AG09319 (cell line): ENCODE measurements around the gene PLK5.

Experiments
- DNase-seq: peaks from one replicate; pipeline ENCODE4 v3.0.0-alpha.2; 2010; ENCODE audit warnings: low read depth; ENCODE audit errors: extremely low read depth
- TF ChIP-seq, protein P1 (sequence below): IDR thresholded peaks from 2 replicates; pipeline ENCODE4 v1.5.1; 2011; ENCODE audit warnings: low read depth, mild to moderate bottlenecking, inconsistent platforms, low read length, moderate library complexity

Gene PLK5

DNA sequence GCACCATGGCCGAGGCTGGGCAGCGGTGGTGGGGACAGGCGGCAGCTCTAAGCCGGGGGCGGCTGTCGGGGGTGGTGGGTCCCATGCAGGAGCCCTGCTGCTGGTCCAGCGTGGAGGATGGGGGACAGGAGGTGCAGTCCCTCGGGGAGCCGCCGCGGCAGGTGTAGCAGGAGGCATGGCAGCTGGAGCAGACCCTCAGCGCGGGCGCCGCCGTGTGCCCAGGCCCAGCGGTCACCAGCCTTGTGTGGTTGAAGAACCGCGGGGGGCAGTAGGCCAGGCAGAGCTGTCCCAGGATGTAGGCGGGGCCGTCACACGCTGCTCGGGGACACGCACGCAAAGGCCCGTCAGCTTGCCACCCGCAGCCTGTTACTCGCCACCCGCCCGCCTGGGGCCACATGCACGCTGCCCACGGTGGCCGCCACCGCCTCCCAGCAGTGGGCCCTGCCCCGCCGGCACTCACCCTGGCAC, 42.0 kb upstream of the PLK5 start:
- TF ChIP-seq, protein P1, sequence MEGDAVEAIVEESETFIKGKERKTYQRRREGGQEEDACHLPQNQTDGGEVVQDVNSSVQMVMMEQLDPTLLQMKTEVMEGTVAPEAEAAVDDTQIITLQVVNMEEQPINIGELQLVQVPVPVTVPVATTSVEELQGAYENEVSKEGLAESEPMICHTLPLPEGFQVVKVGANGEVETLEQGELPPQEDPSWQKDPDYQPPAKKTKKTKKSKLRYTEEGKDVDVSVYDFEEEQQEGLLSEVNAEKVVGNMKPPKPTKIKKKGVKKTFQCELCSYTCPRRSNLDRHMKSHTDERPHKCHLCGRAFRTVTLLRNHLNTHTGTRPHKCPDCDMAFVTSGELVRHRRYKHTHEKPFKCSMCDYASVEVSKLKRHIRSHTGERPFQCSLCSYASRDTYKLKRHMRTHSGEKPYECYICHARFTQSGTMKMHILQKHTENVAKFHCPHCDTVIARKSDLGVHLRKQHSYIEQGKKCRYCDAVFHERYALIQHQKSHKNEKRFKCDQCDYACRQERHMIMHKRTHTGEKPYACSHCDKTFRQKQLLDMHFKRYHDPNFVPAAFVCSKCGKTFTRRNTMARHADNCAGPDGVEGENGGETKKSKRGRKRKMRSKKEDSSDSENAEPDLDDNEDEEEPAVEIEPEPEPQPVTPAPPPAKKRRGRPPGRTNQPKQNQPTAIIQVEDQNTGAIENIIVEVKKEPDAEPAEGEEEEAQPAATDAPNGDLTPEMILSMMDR = no peak
- no peak for DNase-seq

GRCh38 chr19:1482361-1483130, 41.3 kb upstream of the PLK5 start:
- TF ChIP-seq, protein P1 = no peak
- DNase-seq = no peak

DNA sequence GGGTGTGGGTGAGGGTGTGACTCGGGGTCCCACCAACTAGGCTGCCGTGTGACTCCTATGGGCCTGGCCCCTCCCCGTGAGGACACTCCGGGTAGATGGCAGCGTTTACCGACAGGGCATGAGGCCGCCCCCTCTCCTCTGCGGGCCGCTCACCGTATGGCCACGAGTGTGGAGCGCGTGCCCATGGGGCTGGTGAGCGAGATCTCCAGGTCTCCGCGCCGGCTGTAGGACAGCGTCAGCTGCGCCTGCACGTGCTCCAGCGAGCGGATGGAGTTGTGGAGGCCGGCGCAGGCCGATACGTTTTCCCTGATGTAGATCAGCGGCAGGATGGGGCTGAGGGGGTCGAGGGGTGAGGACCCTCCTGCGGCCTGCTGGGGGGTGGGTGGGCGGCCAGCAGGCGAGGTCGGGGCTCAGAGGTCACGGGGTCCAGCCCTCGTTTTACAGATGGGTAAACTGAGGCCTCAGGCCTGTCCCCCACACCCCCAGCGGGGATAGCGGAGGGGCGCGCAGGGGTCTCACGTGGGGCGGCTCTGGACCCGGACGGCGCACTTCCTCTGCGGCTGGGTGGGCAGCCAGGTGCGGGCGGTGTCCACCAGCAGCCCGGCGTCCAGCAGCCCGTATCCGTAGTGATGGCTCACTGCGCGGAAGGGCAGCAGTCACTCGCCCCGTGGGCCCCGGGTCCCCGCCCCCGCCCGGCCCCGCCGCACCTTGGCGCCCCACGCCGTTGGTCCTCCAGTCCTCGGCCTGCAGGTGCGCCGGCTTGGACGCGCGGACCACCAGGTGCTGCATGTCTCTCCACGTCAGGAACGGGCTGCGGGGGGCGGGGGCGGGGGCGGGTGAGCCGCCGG, 40.5 kb upstream of the PLK5 start:
- TF ChIP-seq, protein P1 = no peak
- no peak for DNase-seq

GRCh38 chr19:1483979-1484428, 39.9 kb upstream of the PLK5 start:
- TF ChIP-seq, protein P1 = no peak
- DNase-seq = no peak

DNA sequence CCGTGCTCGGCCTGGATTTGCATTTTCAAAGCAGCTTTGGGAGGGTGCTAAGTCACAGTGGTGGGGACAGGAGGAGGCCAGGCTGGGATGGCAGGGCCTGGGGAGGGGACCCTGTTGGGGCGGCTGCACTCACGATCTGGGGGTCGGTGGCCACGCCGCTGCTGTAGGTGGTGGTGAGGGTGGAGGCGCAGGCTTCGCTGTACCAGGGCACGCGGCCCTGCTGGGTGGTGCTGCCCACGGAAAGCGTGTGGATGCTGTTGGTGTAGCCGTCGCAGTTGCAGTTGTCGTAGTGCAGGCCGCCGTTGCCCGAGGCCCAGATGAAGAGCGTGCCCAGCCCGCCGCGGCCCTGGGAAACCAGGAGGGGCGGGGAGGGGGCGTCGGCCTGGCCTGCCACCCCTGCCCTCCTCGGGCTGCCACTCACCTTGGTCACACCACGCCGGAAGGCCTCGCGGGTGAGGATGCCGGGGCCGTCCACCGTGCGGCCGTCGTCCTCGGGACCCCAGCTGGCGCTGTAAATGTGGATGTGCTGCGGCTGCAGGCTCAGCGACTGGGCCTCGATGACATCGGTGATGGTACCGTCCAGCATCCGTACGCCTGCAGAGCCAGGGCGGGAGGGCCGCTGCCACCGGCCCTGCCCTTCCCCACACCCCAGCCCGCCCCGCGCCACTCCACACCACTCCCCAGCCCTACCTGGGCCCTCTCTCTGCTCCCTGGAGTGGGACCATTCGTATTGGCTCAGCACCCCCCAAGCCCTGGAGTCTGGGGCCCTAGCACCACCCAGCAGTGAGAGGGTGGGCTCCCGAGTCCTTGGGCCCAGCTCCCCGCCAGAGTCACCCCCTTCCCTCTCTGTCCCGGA, 36.9 kb upstream of the PLK5 start:
- DNase-seq = no peak
- TF ChIP-seq, protein P1 = no peak

GRCh38 chr19:1487576-1488281, 36.1 kb upstream of the PLK5 start:
- DNase-seq = no peak
- TF ChIP-seq, protein P1 = no peak
